ENCODE measurements around the gene NECTIN4.
"Not testable (repeated sequence)": the region's sequence is repeated elsewhere in the genome, so short reads cannot be mapped to it uniquely, and the experiment has no call there.

The NECTIN4 gene

DNA sequence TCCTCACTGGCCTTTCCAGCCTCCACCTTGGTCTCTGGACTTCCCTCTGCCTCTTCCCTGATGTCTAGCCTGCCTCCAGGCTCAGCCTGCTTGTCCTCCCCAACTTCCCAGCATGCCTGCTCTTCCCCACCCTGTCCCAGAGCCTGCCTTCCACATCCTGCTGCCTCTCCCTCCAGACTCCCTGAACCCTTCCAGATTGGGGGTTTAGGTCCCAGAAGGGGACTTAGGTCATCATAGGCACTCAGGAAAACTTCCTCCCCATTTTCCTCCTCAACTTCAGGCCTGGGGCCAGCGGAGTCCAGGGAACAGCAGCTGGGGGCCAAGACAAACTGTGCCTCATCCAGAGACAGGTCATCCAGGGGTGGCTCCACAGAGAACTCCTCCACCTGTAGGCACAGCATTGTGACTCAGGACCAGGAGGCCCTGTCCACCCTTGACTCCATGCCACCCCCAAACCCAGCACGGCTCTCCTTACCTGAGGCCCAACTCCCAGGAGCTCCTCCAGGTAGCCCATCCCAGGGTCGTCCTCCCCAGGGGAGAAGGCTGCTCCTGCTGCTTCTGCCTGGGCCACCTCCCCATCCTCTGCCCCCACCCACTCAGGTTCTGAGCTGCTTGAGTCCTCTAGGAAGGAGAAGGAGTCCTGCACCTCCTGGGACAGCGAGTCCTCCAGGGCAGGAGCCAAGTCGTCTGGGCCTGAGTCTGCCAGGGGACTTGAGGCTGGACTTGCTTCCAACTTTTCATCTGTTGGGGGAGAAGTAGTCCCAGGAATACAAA is 40.2 kb downstream of the NECTIN4 start:
- no peak for DNase-seq

DNA sequence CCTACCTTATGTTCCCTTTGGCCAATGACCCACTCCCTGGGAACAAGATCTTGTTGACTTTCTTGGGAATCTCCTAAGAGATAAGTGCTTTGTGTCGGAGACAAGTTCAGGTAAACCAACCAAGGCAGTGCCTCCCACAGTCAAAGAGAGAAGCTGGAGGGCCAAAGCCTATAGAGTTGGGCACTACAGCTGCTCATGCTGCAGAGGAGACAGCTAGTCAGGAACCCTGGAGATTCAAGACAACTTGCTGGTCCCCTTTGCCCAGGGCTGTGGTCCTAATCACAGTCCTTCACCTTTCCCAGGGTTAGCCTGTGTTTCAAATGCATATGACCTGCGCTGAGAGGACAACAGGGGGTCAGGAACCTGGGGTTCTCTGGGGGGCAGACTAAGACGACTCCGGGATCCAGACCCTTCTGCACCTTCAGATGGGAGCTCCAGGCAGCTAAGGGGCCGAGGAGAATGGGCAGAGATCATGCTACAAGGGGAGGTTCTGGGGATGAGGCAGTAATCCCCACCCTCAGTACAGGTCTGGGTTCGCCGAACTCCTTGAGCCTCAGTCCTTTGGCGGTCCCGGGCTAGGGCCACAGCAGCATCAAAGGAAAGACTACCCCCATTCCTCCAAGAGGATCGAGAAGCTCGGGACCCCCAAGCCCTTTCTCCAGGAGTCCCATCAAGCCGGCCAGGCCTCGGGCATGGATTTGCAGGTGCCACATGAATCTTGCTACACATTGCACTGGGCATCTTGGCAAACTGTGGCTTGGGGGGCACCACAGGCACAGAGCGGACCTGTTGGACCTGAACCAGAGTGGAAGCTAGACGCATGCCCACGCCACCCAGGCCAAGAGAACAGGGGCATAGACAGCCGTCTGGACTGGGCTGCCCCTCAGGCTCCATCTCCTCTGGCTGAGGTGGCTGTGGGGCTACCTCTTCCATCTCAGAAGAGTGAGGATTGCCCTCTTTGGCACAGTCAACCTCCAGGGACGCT is 41.6 kb downstream of the NECTIN4 start:
- no peak for DNase-seq

DNA sequence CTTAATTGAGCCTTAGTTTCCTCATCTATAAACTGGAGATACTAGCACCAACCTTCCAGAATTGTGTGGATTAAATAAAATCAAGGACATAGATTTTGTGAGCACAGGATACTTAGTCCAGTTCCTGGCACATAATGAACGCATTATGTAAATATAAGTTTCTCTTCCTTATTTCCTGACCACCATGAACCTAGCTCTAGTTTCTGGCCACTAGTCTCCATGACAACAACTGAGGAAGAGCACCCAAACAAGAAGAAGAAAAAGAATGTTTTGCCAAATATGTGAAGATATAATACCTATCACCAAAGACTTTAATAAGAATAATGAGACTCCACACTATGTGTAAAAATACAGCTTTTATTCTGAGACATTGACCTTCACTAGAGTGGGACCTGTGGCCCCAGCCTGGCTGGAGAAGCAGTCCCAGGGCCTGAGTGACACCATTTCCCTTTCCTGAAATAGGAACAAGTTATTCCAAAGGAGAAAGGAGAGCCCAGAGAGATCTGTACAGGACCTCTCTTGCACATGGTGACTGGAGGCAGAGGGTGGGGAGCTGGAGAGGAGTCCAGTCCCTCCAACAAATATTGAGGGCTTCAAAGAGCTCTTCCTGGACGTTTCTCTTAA is 42.6 kb downstream of the NECTIN4 start:
- no peak for DNase-seq

DNA sequence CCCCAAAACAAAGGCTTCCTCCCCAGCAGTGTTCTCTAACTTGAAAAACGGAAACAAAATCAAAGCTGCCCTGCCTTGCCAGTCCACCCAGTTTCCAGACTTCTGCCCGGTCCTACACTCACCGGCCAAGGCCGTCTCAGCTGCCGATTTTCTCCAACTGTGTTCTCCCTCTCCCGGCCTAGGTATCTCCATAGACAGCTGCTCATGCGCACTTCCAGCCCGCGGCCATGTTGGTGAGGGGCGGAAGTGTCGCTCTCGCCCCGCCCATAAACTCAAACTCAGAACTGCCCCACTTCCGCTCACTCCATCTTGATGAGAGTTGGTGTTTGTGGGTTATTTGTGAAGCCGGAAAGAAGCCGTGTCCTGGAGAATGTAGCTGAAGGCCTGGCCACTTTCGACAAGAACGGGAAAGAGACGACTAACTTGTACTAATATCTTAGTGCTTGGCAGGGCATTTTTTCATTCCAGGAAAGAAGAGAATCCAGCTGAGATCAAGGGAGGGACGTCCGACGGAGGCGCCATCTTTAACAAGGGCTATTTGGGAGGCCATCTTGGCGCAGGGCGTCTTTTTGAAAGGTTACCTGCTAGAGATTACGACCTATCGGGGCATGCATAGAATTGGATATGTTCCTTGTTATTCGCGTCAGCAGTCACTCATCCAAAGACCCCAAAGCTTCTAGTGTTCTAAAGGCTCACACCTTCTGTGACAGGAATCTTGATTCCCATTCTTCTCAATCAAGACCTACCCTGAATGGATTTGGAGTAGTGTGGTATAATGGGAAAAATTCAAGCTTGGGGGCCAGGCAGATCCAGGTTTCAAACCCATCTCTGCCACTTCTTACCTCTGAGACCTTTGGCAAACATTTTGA is 43.4 kb downstream of the NECTIN4 start, which contains the start of gene USF1:
Gene USF1 (minus strand): TSS at position 242 of the 869 bp plus-strand sequence. CDS start 2,702 bp downstream, outside the sequence.
- DNase-seq = peak; percentile 88

DNA sequence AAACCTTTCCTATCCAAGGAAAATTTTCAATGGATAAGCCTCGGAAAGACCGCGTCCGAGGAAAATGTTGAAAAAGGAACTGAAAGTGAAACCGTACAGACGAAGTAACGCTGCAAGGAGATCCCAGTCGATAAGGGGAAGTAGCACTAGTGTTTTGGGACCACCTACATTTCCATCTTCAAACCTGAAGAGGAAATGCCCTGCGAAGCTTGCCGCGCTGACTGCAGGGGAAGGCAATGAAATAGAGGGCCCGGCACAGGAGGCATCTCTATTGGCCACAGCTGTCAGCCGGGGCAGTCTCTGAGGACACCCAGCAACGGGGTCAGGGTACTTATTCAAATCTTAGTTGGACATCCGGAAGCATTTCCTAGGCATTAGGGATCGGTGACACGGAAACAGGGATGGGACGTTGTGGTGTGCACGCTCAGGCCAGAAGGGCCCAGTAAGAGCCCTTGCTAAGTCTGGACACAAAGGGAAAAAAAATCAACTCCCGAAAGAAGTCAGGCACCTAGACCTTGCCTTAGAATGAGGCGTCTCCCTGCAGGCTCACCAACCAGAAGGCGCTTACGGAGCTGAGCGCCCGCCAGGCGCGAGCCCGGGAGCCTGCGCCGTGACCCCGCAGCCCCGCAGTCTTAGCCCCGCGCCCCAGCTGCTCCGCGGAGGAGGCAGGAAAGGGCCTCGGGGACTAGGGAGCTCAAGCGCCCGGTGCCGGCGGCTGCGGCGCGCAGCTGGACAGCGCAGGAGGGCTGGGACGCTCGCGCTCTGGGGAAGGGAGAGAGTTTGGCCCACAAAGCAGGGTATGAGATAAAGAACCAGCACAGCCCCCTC is 44.2 kb downstream of the NECTIN4 start:
- DNase-seq = peak; percentile 66

DNA sequence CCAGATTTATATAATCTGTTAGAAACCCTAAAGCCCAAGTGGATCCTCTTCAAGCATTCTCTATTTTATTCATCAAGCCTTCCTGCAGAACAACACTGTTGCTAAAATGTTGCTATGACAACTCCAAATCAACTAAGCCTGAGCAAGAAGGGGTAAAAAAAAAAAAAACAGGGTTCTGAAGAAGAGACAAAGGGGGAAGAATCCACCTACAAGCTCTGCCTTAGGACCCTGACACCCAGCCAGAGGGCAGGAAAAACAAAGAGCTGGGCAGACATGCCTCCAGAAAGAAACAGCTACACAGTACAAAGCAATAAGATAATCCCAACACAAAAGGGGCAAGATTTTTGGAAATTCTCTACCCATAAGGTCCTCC is 44.8 kb downstream of the NECTIN4 start:
- no peak for DNase-seq

DNA sequence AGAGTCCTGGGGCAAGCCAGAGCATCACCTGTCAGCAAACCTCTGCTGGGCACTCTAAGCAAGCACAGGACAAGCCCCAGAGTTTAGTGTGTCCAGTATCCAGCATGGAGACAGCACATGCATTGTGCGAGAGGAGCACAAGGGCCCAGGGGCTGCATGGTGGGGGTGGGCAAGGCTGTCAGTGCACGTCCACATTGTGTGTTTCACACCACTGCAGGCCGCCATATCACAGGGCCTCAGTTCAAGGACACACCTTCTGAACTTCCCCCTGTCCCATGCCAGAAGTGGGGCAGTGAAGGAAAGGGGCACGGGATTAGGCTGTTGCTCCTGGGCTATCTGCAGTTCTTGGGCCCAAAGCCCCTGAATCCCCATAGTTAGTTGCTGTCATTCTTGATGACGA is 49.8 kb downstream of the NECTIN4 start:
- no peak for DNase-seq

DNA sequence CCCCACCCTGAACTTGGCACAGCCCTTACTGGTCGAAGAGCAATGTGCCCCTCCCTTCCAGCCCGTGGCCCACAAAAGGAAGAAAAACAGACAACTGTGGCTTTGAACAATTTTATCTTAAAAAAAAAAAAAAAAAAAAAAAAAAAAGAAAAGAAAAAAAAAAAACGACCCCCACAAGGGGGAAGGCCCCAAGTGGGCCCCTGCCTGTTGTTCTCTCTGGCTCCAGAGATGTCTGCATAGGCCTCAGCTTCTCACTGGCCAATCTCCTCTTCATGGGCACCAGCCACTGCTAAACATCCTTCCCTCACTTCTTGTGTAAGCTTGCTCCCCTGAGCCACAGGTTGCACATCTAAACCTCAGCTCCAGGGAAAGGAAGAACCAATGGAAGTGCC is 50.2 kb downstream of the NECTIN4 start:
- DNase-seq = no peak

DNA sequence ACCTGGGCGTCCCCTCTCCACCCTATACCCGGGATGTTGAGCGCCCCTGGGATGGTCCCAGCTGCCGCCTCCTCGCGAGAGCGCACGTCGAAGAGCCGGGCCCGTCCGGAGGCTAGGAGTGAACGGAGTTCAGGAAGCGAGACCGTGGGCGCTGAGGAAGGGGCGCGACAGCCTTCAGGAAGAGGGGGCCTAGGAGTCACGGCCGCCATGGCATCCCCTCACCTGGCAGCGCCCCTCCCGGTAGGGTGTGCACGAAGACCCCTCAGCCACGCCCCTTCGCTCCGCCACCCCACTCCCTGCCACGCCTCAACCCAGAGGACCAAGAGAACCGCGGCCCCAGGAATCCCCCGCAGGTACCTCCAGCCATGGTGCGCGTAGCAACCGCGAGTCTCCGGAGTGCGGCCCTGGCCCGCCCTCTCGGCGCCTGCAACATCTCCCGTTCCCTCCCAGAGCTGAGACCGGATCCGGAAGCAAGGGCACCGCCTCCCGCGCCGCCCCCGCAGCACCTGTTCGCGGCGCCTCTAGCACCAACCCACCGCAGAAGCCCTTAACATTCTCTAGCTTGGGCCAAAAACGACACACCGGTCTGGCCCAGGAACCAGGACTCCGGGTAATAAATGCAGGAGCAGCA is 50.7 kb downstream of the NECTIN4 start, which contains the start of gene TSTD1:
Gene TSTD1 (minus strand): TSS at position 442 of the 631 bp plus-strand sequence. CDS start 75 bp downstream, at position 367.
- DNase-seq = no peak

DNA sequence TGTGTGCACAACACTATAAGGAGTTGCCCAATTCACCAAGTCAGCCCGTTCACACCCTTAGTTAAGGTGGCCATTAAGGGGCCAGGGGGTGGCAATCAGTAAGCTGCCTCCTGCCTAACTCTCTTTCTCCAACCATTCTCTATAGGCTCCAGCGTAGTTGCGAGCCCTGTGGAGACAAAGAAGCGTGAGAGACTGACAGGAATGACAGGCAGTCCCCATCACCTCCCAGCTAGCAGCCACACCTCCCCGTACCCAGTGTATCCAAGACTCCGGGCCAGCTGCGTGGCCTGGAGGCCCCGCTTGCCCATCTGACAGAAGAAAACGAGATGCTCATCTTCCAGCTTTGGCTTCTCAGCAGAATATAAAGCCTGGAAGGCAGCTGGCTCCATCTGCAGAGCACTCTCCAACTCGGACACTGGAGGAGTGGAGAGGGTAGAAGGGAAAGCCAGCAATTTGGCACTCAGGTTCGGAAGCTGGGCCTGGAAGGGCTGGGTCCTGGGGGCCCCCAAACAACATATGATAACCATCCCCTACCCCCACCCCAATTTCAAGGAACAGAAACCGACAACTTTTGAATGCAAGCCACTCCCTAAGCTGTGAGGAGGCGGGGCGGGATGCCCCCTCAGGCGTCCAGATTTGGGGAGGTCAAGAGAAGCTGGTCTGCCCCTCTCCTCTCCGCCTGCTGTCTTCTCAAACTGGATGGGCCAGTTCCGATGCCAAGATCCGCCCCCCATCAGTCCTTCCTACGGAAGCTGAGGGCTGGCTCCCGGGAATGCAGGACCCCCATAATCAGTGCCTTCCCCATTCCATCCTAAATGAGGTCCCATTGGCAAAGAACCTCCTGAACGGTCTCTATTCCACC is 51.5 kb downstream of the NECTIN4 start:
- no peak for DNase-seq

DNA sequence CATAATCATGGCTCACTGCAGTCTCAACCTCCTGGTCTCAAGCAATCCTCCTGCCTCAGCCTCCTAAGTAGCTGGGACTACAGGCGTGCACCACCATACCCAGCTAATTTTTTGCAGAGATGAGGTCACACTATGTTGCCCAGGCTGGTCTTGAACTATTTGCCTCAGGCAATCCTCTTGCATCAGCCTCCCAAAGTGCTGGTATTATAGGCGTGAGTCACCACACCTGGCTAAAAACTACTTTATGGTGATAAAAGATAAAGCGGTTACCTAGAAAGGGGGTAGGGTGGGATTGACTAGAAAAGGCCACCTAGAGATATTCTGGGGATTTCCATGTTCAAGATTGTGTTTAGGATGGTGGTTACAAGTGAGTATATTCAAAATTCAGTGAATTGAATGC is 55.6 kb downstream of the NECTIN4 start:
- no peak for DNase-seq

DNA sequence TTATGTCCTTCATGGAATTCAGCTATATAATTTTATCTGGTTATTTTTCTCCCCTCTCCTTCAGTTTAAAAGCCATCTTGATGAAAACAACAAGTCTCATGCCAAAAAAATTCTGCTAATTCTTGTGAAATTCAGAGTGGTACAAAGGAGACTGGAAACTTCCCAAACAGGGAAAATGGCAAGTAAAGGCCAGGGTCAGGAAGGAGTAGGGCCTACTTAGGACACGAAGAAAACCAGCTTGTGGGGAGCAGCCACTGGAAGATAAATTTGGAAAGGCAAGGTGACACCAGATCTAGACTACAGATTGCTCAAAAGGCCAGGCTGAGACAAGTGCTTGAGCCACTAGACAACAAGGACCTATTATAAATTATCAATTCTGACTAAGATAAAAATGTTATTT is 56.9 kb downstream of the NECTIN4 start:
- no peak for DNase-seq

DNA sequence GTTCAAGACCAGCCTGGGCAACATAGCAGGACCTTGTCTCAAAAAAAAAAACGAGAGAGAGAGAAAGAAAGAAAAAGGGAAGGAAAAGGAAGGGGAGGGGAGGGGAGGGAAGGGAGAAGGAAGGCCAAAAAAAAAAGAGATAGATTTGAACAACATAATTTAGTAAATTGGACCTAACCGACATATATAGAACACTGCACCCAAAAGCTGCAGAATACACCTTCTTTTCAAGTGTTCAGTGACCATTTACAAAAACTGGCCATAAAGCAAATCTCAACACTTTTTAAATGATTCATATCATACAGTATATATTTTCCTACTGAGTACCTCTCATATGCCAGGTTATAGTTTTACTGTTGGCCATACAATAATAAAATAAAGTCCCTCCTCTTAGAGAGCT is 57.5 kb downstream of the NECTIN4 start:
- no peak for DNase-seq

DNA sequence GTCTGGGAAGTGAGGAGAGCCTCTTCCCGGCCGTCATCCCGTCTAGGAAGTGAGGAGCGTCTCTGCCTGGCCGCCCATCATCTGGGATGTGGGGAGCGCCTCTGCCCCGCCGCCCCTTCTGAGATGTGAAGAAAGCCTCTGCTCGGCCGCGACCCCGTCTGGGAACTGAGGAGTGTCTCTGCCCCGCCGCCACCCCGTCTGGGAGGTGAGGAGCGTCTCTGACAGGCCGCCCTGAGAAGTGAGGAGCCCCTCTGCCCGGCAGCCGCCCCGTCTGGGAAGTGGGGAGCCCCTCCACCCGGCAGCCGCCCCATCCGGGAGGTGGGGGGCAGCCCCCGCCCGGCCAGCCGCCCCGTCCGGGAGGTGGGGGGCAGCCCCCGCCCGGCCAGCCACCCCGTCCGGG is 59.9 kb downstream of the NECTIN4 start:
- not testable (repeated sequence) for DNase-seq

DNA sequence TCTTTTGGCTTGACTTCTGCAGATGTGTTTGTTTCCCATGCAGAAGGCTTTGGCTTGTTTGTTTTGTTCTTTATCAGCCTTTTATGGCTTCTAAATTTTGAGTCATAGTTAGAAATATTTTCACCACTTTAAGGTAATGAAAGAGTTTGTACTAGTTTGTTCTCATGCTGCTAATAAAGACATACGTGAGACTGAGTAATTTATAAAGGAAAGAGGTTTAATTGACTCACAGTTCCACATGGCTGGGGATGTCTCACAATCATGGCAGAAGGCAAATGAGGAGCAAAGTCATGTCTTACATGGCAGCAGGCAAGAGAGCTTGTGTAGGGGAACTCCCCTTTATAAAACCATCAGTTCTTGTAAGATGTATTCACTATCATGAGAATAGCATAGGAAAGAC is 62.4 kb downstream of the NECTIN4 start:
- DNase-seq = not testable (repeated sequence)

DNA sequence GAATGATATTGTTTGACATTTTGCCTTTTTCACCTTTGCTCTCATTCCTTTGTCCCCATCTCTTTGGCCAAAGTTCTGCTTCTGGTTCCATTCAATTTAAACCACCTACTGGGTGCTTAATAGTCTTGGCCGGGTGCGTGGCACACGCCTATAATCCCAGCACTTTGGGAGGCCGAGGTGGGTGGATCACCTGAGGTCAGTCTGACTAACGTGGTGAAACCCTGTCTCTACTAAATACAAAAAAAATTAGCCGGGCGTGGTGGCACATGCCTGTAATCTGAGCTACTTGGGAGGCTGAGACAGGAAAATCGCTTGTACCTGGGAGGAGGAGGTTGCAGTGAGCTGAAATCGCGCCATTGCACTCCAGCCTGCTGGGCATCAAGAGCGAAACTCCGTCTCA is 66.9 kb downstream of the NECTIN4 start:
- DNase-seq = not testable (repeated sequence)

DNA sequence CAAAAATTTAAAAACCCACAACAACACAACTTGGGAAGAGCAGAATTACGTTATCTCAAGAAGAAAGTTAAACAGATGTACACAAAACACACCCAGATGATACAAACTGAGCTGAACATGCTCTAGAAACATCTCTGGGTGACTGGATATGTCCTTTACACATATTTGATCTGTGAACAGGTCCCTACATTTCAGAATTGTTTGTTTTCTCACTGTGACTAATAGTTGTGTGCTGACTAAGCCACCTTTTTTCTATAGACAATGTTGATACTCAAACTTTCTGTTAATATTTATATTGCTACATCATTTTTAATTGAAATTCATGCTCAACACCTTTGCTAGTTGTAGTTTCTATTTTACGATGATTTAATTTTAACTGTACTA is 67.4 kb downstream of the NECTIN4 start:
- no peak for DNase-seq

DNA sequence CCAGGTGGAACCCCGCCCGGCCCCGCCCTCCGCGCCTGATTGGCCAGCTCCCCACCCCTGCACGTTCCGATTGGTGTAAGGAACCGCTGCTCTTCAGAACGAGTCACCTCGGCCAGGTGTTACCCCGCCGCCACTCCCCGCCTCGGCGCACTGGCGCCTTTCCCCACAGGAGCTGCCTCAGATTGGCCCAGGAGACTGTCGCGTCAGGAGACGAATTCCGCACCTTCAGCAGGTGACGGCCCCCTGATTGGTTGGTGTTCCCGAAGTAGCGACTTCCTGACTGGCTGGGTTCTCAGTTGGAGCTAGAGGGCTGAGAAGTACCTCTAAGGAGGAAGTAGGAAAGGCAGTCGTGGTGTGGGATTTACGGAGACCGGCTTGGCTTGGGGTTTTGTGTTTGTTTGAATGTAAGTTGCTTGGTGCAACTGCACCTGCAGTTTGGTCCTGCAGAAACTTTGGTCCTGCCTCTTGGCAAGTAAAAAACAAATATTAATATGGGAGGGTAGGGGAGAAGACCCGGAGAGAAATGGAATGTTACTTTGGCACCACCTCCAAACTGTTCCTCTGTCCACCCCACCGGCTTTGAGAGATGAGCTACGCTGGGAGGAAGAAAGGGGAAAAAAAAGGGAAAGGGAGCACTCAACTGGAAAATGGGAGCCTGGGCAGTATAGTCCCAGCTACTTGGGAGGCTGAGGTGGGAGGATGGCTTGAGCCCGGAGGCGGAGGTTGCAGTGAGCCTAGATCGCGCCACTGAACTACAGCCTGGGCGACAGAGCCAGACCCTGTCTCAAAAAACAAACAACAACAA is 68.0 kb downstream of the NECTIN4 start:
- DNase-seq = peak; percentile 91
